Measurements from ENCODE around the gene ZBTB5. TPM values are rescaled to one million over a fixed set of nuclear protein-coding genes. Genes with fewer than 3 reads are reported as not detected.

The ZBTB5 gene
- total and polyA plus RNA-seq, 2 of the 4 experiments (the other 2 are of a cell fraction): 6.3 to 9.1 TPM

GRCh38 chr9:37410969-37411785, 54.1 kb downstream of the ZBTB5 start (continued):
- no peak for TF ChIP-seq ELK1 (IDR thresholded peaks at IDR 0.05; ENCODE audit: borderline replicate concordance, low read depth, low read length)

DNA sequence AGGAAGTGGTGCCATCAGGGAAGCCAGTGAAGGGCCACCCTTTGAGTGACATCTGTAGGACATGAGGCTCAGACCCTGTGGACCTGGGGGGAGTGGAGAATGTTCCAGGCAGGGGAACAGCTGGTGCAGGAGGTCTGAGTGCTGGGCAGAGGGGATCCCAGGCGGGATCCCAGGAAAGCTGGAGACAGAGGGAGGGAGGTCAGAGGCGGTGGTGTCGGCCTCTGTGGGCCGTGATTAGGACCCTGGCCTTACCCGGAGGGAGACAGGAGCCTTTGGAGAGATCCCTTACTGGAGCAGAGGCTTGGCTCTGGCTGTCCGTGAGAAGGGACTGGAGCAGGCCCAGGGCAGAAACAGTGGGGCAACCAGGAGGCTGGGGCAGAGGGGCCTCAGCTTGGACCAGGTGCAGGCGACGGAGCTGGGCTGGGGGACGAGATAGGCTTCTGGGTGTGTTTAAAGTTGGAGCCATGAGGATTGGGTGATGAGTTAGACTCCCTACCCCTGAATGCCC, 54.8 kb downstream of the ZBTB5 start:
- CTCF ChIA-PET: no interaction called here
- dilution Hi-C loops (cut with HindIII; ENCODE audit: low sequenced_read_pairs, unreplicated experiment) (no loop called here), in situ Hi-C loops (cut with MboI; ENCODE audit: low sequenced_read_pairs) (no loop called here), intact Hi-C loops (cut with micrococcal nuclease) (loop anchor here (5.0 kb wide), 1 partner anchor 538 kb away; no protein-coding TSS in a partner anchor)
- BruUV-seq (replicated peaks): no TSS peak
- DNase-seq (no peak), ATAC-seq (ENCODE audit: low read depth) (no peak)
- Histone ChIP-seq H3K79me1 (ENCODE audit: low read depth in 1 of 2, low read length in 2 of 2) (no peaks in the 10 kb centered on the region), H3K4me3 (ENCODE audit: insufficient read depth, low read depth, low read length) (no peak overlapping the region), H2AFZ (replicated peaks; ENCODE audit: low read length, poor library complexity) (no peak overlapping the region), H4K8ac (ENCODE audit: low read depth in 2 of 2, low read length in 2 of 2) (no peak overlapping the region), H4K5ac (ENCODE audit: low read depth, low read length) (no peak overlapping the region), H3K18ac (ENCODE audit: low read depth, low read length) (no peak overlapping the region), H2BK20ac (ENCODE audit: low read depth, low read length) (no peak overlapping the region), H3K27ac (ENCODE audit: insufficient read depth, low read length) (no peak overlapping the region), H3K4ac (ENCODE audit: low read depth, low read length) (no peak overlapping the region), H3K23ac (ENCODE audit: low read depth, low read length) (no peak overlapping the region), H4K20me1 (ENCODE audit: insufficient read depth, low read length) (no peaks in the 10 kb centered on the region), H3K9me3 (ENCODE audit: control insufficient read depth, insufficient read depth, low read length) (no peaks in the 10 kb centered on the region), H4K91ac (ENCODE audit: insufficient read depth, low read depth, low read length) (no peak overlapping the region), H2BK15ac (ENCODE audit: low read depth, low read length) (no peak overlapping the region), H3K27me3 (ENCODE audit: control insufficient read depth, insufficient read depth, low read length) (peaks cover 2% of the 10 kb centered on the region), H2AK9ac (replicated peaks; ENCODE audit: low read depth, low read length, poor library complexity) (no peak overlapping the region), H3K9ac (ENCODE audit: low read depth, low read length) (no peak overlapping the region), H3K4me1 (ENCODE audit: control insufficient read depth, insufficient read depth, low read length) (peaks cover 2% of the 10 kb centered on the region; the same call in 1 of the 2 replicates), H3K9me1 (ENCODE audit: insufficient read depth, low read length) (peaks cover 3% of the 10 kb centered on the region; the same call in 1 of the 2 replicates), H2AK5ac (ENCODE audit: low read depth, low read length) (no peak overlapping the region), H2BK120ac (ENCODE audit: low read depth, low read length) (no peak overlapping the region), H3K14ac (replicated peaks; ENCODE audit: low read depth, low read length) (no peak overlapping the region), H3K56ac (ENCODE audit: extremely low read depth, insufficient read depth, low read length) (no peak overlapping the region), H3K4me2 (ENCODE audit: low read depth, low read length) (no peak overlapping the region), H2BK5ac (ENCODE audit: low read depth, low read length, poor library complexity, severe bottlenecking) (no peak overlapping the region), H3K36me3 (ENCODE audit: control insufficient read depth, insufficient read depth, low read length) (no peaks in the 10 kb centered on the region)
- POLR2A ChIA-PET (ENCODE audit: unreplicated experiment): no interaction called here
- WGBS, 2 experiments (ENCODE audit: extremely low coverage in 2 of 2, insufficient read length in 1 of 2): 73% methylated on average over 3 of the region's 9 CpGs; no CpG with 5 or more reads in 1 of the 2 experiments
- TF ChIP-seq MAFK (IDR thresholded peaks at IDR 0.05; ENCODE audit: low read depth, low read length): no peak
- TF ChIP-seq USF2 (IDR thresholded peaks at IDR 0.05; ENCODE audit: low read depth, low read length): no peak
- no peak for TF ChIP-seq RFX5 (IDR thresholded peaks at IDR 0.05; ENCODE audit: low read depth, low read length)
- TF ChIP-seq RAD21 (IDR thresholded peaks at IDR 0.05; ENCODE audit: low read length): no peak
- TF ChIP-seq SMC3 (IDR thresholded peaks at IDR 0.05; ENCODE audit: low read depth, low read length): no peak
- no peak for TF ChIP-seq ELK1 (IDR thresholded peaks at IDR 0.05; ENCODE audit: borderline replicate concordance, low read depth, low read length)
- no peak for TF ChIP-seq CEBPB (IDR thresholded peaks at IDR 0.05; ENCODE audit: low read depth, low read length)
- no peak for TF ChIP-seq BHLHE40 (IDR thresholded peaks at IDR 0.05; ENCODE audit: low read depth, low read length)
- TF ChIP-seq CTCF (conservative IDR thresholded peaks at IDR 0.05; ENCODE audit: low read depth, low read length): no peak
- no peak for TF ChIP-seq POLR2A (IDR thresholded peaks at IDR 0.05; ENCODE audit: low read depth, low read length)

Data from IMR-90 (cell line).